OCI-LY3 (cell line): ENCODE measurements around the gene ESPN.

ENCODE experiments used
- CTCF ChIP-seq: fragments of 200-600, 300-600 bp; sonication (generic); IDR thresholded peaks from 2 replicates; pipeline ENCODE4 v1.5.1; 2014; ENCODE audit warnings: antibody characterized with exemption, low read length, low read depth
- EZH2phosphoT487 ChIP-seq: fragments of 200-600 bp; shearing (Covaris generic); IDR thresholded peaks from 2 replicates; pipeline ENCODE4 v1.6.1; 2018; ENCODE audit warnings: antibody characterized with exemption, mixed run types, low read depth

GRCh38 chr1:6491966-6492365 is 67.4 kb downstream of the ESPN start:
- no peak for TF ChIP-seq CTCF
- no peak for TF ChIP-seq EZH2phosphoT487
